ENCODE results near the gene PPFIA2. TPM values are rescaled to one million over a fixed set of nuclear protein-coding genes. Genes with fewer than 3 reads are reported as not detected.

PPFIA2 gene
- total RNA-seq, 1 donor from 2014 or later: not detected

DNA sequence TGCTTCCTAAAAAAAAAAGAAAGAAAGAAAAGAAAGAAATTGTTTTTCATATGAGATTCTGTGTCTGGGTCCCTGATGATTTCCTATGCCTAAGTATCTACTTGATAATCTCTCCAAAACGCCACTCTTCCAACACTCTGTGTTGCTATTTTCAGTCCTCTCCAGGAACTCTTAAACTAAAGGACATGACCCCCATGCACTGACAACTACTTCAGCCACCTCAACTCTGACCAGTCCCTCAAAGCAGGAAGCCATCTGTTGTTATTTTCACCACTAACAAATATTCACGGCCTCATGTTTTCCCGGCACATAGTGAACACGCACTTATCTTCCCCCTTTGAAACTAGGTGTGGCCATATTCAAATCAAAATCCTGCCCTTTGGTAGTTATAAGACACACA, 259.3 kb downstream of the PPFIA2 start:
- Mint-ChIP-seq H3K27ac (no peak overlapping the region), H3K4me3 (no peak overlapping the region), H3K36me3 (ENCODE audit: low read depth) (no peaks in the 10 kb centered on the region), H3K4me1 (no peaks in the 10 kb centered on the region), H3K27me3 (no peaks in the 10 kb centered on the region), H3K9me3 (peaks cover 2% of the 10 kb centered on the region)
- ChIA-PET CTCF (no interaction called here), POLR2A (no interaction called here)
- no peak for DNase-seq
- intact Hi-C loops (cut with micrococcal nuclease): no loop called here
- TF ChIP-seq CTCF (IDR thresholded peaks at IDR 0.05): no peak
- no peak for ATAC-seq (ENCODE audit: low read depth)

DNA sequence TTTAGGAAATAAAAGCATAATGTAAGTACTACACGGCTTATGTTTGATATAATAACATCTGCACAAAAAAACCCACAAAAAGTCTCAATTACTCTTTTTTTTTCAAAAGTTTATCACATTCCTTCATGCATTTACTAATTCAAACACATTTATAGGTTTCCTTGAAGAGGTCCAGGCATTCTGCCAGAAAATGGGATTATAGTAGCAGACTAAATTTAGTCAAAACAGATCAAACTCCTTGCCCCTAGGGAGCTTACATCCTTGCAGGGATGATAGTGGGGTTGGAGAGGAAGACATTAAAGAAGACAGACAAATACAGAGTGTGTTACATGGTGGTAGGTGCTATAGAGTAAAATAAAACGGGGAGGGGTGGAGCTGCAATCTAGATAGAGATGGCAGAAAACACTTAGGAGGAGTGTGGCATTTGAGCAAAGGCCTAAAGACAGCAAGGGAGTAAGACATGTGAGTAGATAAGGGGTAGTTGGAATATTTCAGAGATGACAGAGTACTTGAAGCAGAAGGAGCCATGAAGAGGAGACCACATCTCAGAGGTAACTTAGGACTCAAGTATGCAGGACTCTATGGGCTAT, 266.9 kb downstream of the PPFIA2 start:
- no peaks in the 10 kb centered on the region for H3K36me3 Mint-ChIP-seq (ENCODE audit: low read depth)
- TF ChIP-seq CTCF (IDR thresholded peaks at IDR 0.05): no peak
- no peak for DNase-seq
- H3K9me3 Mint-ChIP-seq: no peaks in the 10 kb centered on the region
- H3K27ac Mint-ChIP-seq: no peak overlapping the region
- CTCF ChIA-PET: no interaction called here
- POLR2A ChIA-PET: no interaction called here
- intact Hi-C loops (cut with micrococcal nuclease): no loop called here
- ATAC-seq (ENCODE audit: low read depth): no peak
- no peaks in the 10 kb centered on the region for H3K4me1 Mint-ChIP-seq
- H3K27me3 Mint-ChIP-seq: no peaks in the 10 kb centered on the region
- H3K4me3 Mint-ChIP-seq: no peak overlapping the region

DNA sequence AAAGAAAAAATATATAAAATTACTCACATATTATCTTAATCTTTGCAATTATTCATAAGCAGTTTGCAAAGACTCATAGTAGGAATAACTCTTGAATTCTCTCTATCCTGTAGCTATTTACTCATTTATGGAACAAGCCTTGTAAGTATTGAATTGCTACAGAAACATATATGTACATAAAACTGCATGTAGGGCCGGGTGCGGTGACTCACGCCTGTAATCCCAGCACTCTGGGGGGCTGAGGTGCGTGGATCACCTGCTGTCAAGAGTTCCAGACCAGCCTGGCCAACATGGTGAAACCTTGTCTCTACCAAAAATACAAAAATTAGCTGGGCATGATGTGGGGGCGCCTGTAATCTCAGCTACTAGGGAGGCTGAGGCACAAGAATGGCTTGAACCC, 286.2 kb downstream of the PPFIA2 start:
- DNase-seq: no peak
- ChIA-PET CTCF (no interaction called here), POLR2A (no interaction called here)
- no peak overlapping the region for H3K27ac Mint-ChIP-seq
- no peaks in the 10 kb centered on the region for H3K4me1 Mint-ChIP-seq
- ATAC-seq (ENCODE audit: low read depth): no peak
- intact Hi-C loops (cut with micrococcal nuclease): no loop called here
- TF ChIP-seq CTCF (IDR thresholded peaks at IDR 0.05): no peak
- no peaks in the 10 kb centered on the region for H3K36me3 Mint-ChIP-seq (ENCODE audit: low read depth)
- H3K9me3 Mint-ChIP-seq: peaks cover 2% of the 10 kb centered on the region
- no peak overlapping the region for H3K4me3 Mint-ChIP-seq
- no peaks in the 10 kb centered on the region for H3K27me3 Mint-ChIP-seq

DNA sequence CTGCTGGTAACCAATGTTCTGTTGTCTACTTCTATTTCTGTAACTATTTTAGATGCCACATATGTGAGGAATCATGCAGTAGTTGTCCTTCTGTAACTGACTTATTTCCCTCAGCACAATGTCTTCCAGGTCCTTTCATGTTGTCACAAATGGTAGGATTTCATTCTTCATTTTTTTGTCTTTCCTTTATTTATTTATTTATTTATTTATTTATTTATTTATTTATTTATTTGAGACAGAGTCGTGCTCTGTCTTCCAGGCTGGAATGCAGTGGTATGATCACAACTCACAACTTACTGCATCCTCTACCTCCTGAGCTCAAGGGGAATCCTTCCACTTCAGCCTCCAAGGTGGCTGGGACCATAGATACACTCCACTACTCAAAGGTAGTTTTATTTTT, 288.2 kb downstream of the PPFIA2 start:
- Mint-ChIP-seq H3K4me1 (no peaks in the 10 kb centered on the region), H3K4me3 (no peak overlapping the region), H3K27ac (no peak overlapping the region), H3K9me3 (peaks cover 2% of the 10 kb centered on the region), H3K36me3 (ENCODE audit: low read depth) (no peaks in the 10 kb centered on the region), H3K27me3 (no peaks in the 10 kb centered on the region)
- CTCF ChIA-PET: no interaction called here
- ATAC-seq (ENCODE audit: low read depth) (no peak), DNase-seq (no peak)
- TF ChIP-seq CTCF (IDR thresholded peaks at IDR 0.05): no peak
- intact Hi-C loops (cut with micrococcal nuclease): no loop called here
- POLR2A ChIA-PET: no interaction called here

GRCh38 chr12:81468206-81468605, 290.9 kb downstream of the PPFIA2 start:
- CTCF ChIA-PET: no interaction called here
- TF ChIP-seq CTCF (IDR thresholded peaks at IDR 0.05): no peak
- Mint-ChIP-seq H3K27ac (no peak overlapping the region), H3K4me3 (no peak overlapping the region), H3K9me3 (no peaks in the 10 kb centered on the region), H3K36me3 (ENCODE audit: low read depth) (no peaks in the 10 kb centered on the region), H3K4me1 (no peaks in the 10 kb centered on the region), H3K27me3 (no peaks in the 10 kb centered on the region)
- ATAC-seq (ENCODE audit: low read depth) (no peak), DNase-seq (no peak)
- POLR2A ChIA-PET: no interaction called here
- intact Hi-C loops (cut with micrococcal nuclease): no loop called here

All from activated B cell treated with CpG ODN at 0.5 μM for 24 hours (primary cell).